Esophagus muscularis mucosa (tissue), 4 donors: Measurements from ENCODE around the gene GNA12. TPM values are rescaled to one million over a fixed set of nuclear protein-coding genes. Genes with fewer than 3 reads are reported as not detected.

Experiments
- DNase-seq: peaks from one replicate; pipeline ENCODE4 v3.0.0-alpha.2; 2017; ENCODE audit errors: extremely low spot score
- H3K27ac ChIP-seq, 4 donors: fragments of 200-600 bp; sonication (generic); replicated peaks in 1 of 4; 1 replicate in 3 of 4; 2 replicates in 1 of 4; pipeline ENCODE4 v1.5.1; 2016 to 2019; ENCODE audit warnings: mild to moderate bottlenecking in 1 of 4
- H3K27me3 ChIP-seq, 4 donors: fragments of 200-600 bp; sonication (generic); one replicate each; pipeline versions ENCODE4 v1.5.1 to v1.6.0; 2016 to 2019
- H3K36me3 ChIP-seq, 4 donors: fragments of 200-600 bp; sonication (generic); one replicate each; pipeline ENCODE4 v1.5.1; 2016 to 2019
- H3K4me1 ChIP-seq, 4 donors: fragments of 200-600 bp; sonication (generic); one replicate each; pipeline ENCODE4 v1.5.1; 2016 to 2019
- H3K4me3 ChIP-seq, 4 donors: fragments of 200-600 bp; sonication (generic); 1 replicate in 2 of 4; 2 replicates in 2 of 4; pipeline ENCODE4 v1.5.1; 2016 to 2019; ENCODE audit warnings: mild to moderate bottlenecking in 4 of 4, moderate library complexity in 1 of 4
- H3K9me3 ChIP-seq, 4 donors: fragments of 200-600 bp; sonication (generic); 1 replicate in 3 of 4; 2 replicates in 1 of 4; pipeline ENCODE4 v1.5.1; 2016 to 2019
- CTCF ChIP-seq, 3 experiments: fragments of 200-600 bp in 2 of 3; fragments of 450-650 bp in 1 of 3; sonication (generic) in 2 of 3; IDR thresholded peaks; one replicate each; pipeline ENCODE4 v1.5.1; 2017 to 2019; ENCODE audit warnings: antibody characterized with exemption in 3 of 3, mild to moderate bottlenecking in 2 of 3, moderate library complexity in 1 of 3
- EP300 ChIP-seq: sonication (generic); formaldehyde crosslinking; IDR thresholded peaks from one replicate; pipeline ENCODE4 v1.6.1; 2017; ENCODE audit warnings: antibody characterized with exemption
- POLR2A ChIP-seq: fragments of 450-650 bp; IDR thresholded peaks from one replicate; pipeline ENCODE4 v1.6.1; 2017; ENCODE audit warnings: antibody characterized with exemption, moderate library complexity, mild to moderate bottlenecking, low read depth
- POLR2AphosphoS5 ChIP-seq, 2 donors: sonication (generic); formaldehyde crosslinking; IDR thresholded peaks; one replicate each; pipeline ENCODE4 v1.6.1; 2017; ENCODE audit warnings: antibody characterized with exemption in 2 of 2
- WGBS: methylation state at CpG from one replicate; pipeline ENCODE4 v1.1.5; 2018; 5-methylcytosine and 5-hydroxymethylcytosine counted together
- intact Hi-C: fragments of 100-400 bp; cut with DNase I; formaldehyde crosslinking; loops from one replicate; pipeline ENCODE4 v1.15.1; 2023
- total RNA-seq, 4 donors: library from RNA; depleted of rRNA; stranded (reverse); fragments of >200 nt; gene quantifications; one replicate each; pipeline versions ENCODE4 v1.1.0 to v1.2.1, GENCODE V29; 2016

Gene GNA12
- total RNA-seq, 4 donors from 2014 or later: 25.3 to 61.8 (median 38.9) TPM

- intact Hi-C loops: no loop called here
- no peak overlapping the region for H3K27ac ChIP-seq
- no peaks in the 10 kb centered on the region for H3K27me3 ChIP-seq
- H3K4me3 ChIP-seq: no peak overlapping the region
- H3K9me3 ChIP-seq: no peaks in the 10 kb centered on the region
- TF ChIP-seq EP300 (no peak), POLR2A (no peak), CTCF (IDR thresholded peaks at IDR 0.05) (no peak), POLR2AphosphoS5 (IDR thresholded peaks at IDR 0.05) (no peak)
- H3K4me1 ChIP-seq: peaks cover 26 to 32% (median 28%) of the 10 kb centered on the region in 4 donors
- 95% methylated on average over 8 of the region's 8 CpGs for WGBS
- no peak for DNase-seq
- peaks cover 0 to 8% (median 0%) of the 10 kb centered on the region in 4 donors for H3K36me3 ChIP-seq
Observed at GRCh38 chr7:2809903-2810625, 34.0 kb downstream of the GNA12 start.

GRCh38 chr7:2808891-2809665 is 35.0 kb downstream of the GNA12 start:
- H3K9me3 ChIP-seq: no peaks in the 10 kb centered on the region
- no peak for DNase-seq
- intact Hi-C loops: no loop called here
- peaks cover 22 to 41% (median 28%) of the 10 kb centered on the region in 4 donors for H3K4me1 ChIP-seq
- WGBS: 93% methylated on average over 15 of the region's 15 CpGs
- no peaks in the 10 kb centered on the region for H3K27me3 ChIP-seq
- no peak overlapping the region for H3K27ac ChIP-seq
- H3K4me3 ChIP-seq: no peak overlapping the region
- no peak for TF ChIP-seq EP300
- TF ChIP-seq CTCF (IDR thresholded peaks at IDR 0.05): no peak
- no peak for TF ChIP-seq POLR2AphosphoS5 (IDR thresholded peaks at IDR 0.05)
- no peak for TF ChIP-seq POLR2A
- H3K36me3 ChIP-seq: peaks cover 0 to 7% (median 0%) of the 10 kb centered on the region in 4 donors

GRCh38 chr7:2807845-2808772 is 36.0 kb downstream of the GNA12 start:
- WGBS: 98% methylated on average over 18 of the region's 21 CpGs
- DNase-seq: no peak
- TF ChIP-seq POLR2AphosphoS5 (IDR thresholded peaks at IDR 0.05) (no peak), EP300 (no peak), CTCF (IDR thresholded peaks at IDR 0.05) (no peak), POLR2A (no peak)
- Histone ChIP-seq H3K27ac (no peak overlapping the region), H3K4me3 (no peak overlapping the region), H3K4me1 (peaks cover 23 to 47% (median 27%) of the 10 kb centered on the region in 4 donors), H3K27me3 (no peaks in the 10 kb centered on the region), H3K36me3 (no peaks in the 10 kb centered on the region), H3K9me3 (no peaks in the 10 kb centered on the region)
- intact Hi-C loops: no loop called here

- DNase-seq: no peak
- peaks cover 28 to 47% (median 29%) of the 10 kb centered on the region in 4 donors for H3K4me1 ChIP-seq
- H3K36me3 ChIP-seq: no peaks in the 10 kb centered on the region
- no peaks in the 10 kb centered on the region for H3K27me3 ChIP-seq
- no peak overlapping the region for H3K27ac ChIP-seq
- TF ChIP-seq POLR2AphosphoS5 (IDR thresholded peaks at IDR 0.05) (no peak), EP300 (no peak), CTCF (IDR thresholded peaks at IDR 0.05) (no peak), POLR2A (no peak)
- 93% methylated on average over 5 of the region's 5 CpGs for WGBS
- intact Hi-C loops: no loop called here
- H3K4me3 ChIP-seq: no peak overlapping the region
- H3K9me3 ChIP-seq: no peaks in the 10 kb centered on the region
Observed at GRCh38 chr7:2807460-2807844, 36.7 kb downstream of the GNA12 start.
